ENCODE measurements around the gene RAB4B. TPM values are rescaled to one million over a fixed set of nuclear protein-coding genes. Genes with fewer than 3 reads are reported as not detected.

The RAB4B gene
- total RNA-seq, 1 donor from 2014 or later, result 2.1 TPM

GRCh38 chr19:40791349-40791748, 13.3 kb downstream of the RAB4B start:
- Histone ChIP-seq H3K4me1 (ENCODE audit: control insufficient read depth in 3 of 3, insufficient read depth in 3 of 3, low read length in 3 of 3) (no peaks in the 10 kb centered on the region), H3K27ac (ENCODE audit: low read depth, low read length) (no peak overlapping the region), H3K36me3 (ENCODE audit: control insufficient read depth in 3 of 3, insufficient read depth in 3 of 3, low read length in 3 of 3) (peaks cover 3 to 7% (median 4%) of the 10 kb centered on the region in 3 donors), H3K9ac (ENCODE audit: low read depth in 1 of 3, low read length in 3 of 3) (no peak overlapping the region), H3K4me3 (ENCODE audit: low read length in 3 of 3) (no peak overlapping the region), H3K27me3 (ENCODE audit: control insufficient read depth in 3 of 3, insufficient read depth in 3 of 3, low read length in 3 of 3) (no peaks in the 10 kb centered on the region), H3K9me3 (ENCODE audit: control insufficient read depth in 3 of 3, low read length in 3 of 3) (no peaks in the 10 kb centered on the region)

- Histone ChIP-seq H3K27me3 (ENCODE audit: control insufficient read depth in 3 of 3, insufficient read depth in 3 of 3, low read length in 3 of 3) (no peaks in the 10 kb centered on the region), H3K4me3 (ENCODE audit: low read length in 3 of 3) (no peak overlapping the region), H3K4me1 (ENCODE audit: control insufficient read depth in 3 of 3, insufficient read depth in 3 of 3, low read length in 3 of 3) (no peaks in the 10 kb centered on the region), H3K27ac (ENCODE audit: low read depth, low read length) (no peak overlapping the region), H3K9me3 (ENCODE audit: control insufficient read depth in 3 of 3, low read length in 3 of 3) (no peaks in the 10 kb centered on the region), H3K36me3 (ENCODE audit: control insufficient read depth in 3 of 3, insufficient read depth in 3 of 3, low read length in 3 of 3) (peaks cover under 1 to 3% (median 3%) of the 10 kb centered on the region in 3 donors), H3K9ac (ENCODE audit: low read depth in 1 of 3, low read length in 3 of 3) (no peak overlapping the region)
Measured at GRCh38 chr19:40791996-40792395, 13.9 kb downstream of the RAB4B start.

DNA sequence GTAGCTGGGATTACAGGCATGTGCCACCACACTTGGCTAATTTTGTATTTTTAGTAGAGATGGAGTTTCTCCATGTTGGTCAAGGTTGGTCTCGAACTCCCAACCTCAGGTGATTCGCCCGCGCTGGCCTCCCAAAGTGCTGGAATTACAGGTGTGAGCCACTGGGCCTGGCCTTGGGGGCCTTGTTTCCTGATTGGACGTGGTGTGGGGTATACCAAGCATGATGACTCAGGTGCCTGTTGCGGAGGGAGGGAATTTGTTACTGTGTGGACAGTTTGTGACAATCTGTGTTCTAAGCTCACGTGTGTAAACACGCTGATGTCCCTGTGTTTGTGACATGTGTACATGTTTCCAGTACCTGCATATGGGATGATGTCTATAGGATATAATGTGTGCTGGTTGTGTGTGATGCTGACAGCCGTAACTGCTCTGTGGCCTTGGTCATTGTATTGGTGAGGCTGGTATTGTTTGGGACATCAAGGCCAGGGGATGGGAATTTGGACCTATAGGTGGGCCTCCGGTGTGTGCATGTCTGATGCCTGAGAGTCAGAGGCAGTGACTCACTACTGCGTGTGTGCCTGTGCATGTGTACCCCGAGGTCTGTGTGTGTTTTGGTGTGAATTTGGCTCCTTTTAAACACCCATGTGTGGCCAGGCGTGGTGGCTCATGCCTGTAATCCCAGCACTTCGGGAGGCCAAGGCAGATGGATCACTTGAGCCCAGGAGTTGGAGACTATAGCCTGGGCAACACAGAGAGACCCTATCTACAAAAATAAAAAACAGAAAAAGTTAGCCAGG, 19.3 kb downstream of the RAB4B start:
- Histone ChIP-seq H3K9me3 (ENCODE audit: control insufficient read depth in 3 of 3, low read length in 3 of 3) (no peaks in the 10 kb centered on the region), H3K4me3 (ENCODE audit: low read length in 3 of 3) (no peak overlapping the region), H3K36me3 (ENCODE audit: control insufficient read depth in 3 of 3, insufficient read depth in 3 of 3, low read length in 3 of 3) (peaks cover 11 to 18% (median 16%) of the 10 kb centered on the region in 3 donors), H3K4me1 (ENCODE audit: control insufficient read depth in 3 of 3, insufficient read depth in 3 of 3, low read length in 3 of 3) (peaks cover 30 to 33% (median 30%) of the 10 kb centered on the region in 3 donors), H3K27me3 (ENCODE audit: control insufficient read depth in 3 of 3, insufficient read depth in 3 of 3, low read length in 3 of 3) (no peaks in the 10 kb centered on the region), H3K27ac (ENCODE audit: low read depth, low read length) (peak overlapping the region; percentile 93), H3K9ac (ENCODE audit: low read depth in 1 of 3, low read length in 3 of 3) (peak overlapping the region in 2 of 3 donors; percentile 69 to 86)

- Histone ChIP-seq H3K27ac (ENCODE audit: low read depth, low read length) (peak overlapping the region; percentile 93), H3K4me1 (ENCODE audit: control insufficient read depth in 3 of 3, insufficient read depth in 3 of 3, low read length in 3 of 3) (peaks cover 37 to 41% (median 38%) of the 10 kb centered on the region in 3 donors), H3K27me3 (ENCODE audit: control insufficient read depth in 3 of 3, insufficient read depth in 3 of 3, low read length in 3 of 3) (no peaks in the 10 kb centered on the region), H3K36me3 (ENCODE audit: control insufficient read depth in 3 of 3, insufficient read depth in 3 of 3, low read length in 3 of 3) (peaks cover 11 to 18% (median 16%) of the 10 kb centered on the region in 3 donors), H3K9me3 (ENCODE audit: control insufficient read depth in 3 of 3, low read length in 3 of 3) (no peaks in the 10 kb centered on the region), H3K9ac (ENCODE audit: low read depth in 1 of 3, low read length in 3 of 3) (peak overlapping the region; percentile 69 to 86 (median 75)), H3K4me3 (ENCODE audit: low read length in 3 of 3) (peak overlapping the region; percentile 72 to 92 (median 83))
Measured at GRCh38 chr19:40797963-40798682, 20.1 kb downstream of the RAB4B start.

DNA sequence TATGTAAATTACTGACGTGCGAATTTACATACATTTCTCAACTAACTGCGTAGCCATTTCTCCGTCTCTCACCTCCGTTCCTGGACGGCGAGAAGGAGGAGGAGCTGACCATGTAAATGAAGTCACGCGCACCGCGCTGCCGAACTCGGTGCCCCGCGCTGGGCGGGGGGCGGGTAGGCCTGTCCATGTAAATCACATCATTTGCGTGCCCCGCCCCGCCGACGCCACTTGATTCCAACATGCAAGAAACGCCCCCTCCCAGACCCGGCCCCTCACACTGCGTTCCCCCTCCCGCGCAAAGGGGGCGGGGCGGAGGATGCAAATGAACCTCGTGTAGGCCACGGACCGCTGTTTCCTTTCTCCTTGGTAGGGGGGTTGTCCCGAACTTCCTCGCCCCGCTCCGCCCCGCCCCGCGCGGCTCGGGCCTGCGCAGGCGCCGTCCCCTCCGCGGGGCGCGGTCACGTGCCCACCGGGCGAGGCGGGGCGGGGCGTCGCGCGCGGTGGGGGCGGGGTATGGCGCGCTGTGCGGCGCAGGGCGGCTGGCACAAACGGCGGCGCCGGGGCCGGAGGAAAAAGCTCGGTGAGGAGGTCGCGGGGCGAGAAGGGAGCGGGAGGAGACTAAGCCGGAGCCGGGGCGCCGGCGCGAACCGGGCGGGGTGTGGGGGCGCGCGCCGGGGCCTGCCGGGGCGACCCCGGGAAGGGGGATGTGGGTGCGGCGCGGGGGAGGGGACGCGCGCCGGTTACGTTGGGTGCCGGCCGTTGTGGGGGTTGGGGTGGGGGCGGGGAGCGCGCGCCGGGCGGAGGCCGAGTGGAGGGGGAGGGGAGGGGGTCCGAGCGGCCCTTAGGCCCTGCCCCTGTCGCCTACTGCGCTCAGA, 20.9 kb downstream of the RAB4B start, which contains the start of gene EGLN2:
Gene EGLN2 (plus strand): TSS at position 509 of the 875 bp plus-strand sequence. CDS start 1,382 bp downstream, outside the sequence.
- Histone ChIP-seq H3K27me3 (ENCODE audit: control insufficient read depth in 3 of 3, insufficient read depth in 3 of 3, low read length in 3 of 3) (no peaks in the 10 kb centered on the region), H3K4me1 (ENCODE audit: control insufficient read depth in 3 of 3, insufficient read depth in 3 of 3, low read length in 3 of 3) (peaks cover 45 to 49% (median 46%) of the 10 kb centered on the region in 3 donors), H3K27ac (ENCODE audit: low read depth, low read length) (peak within 1 kb of the TSS; percentile 93), H3K9me3 (ENCODE audit: control insufficient read depth in 3 of 3, low read length in 3 of 3) (no peaks in the 10 kb centered on the region), H3K4me3 (ENCODE audit: low read length in 3 of 3) (peak within 1 kb of the TSS; percentile 80 to 92 (median 83)), H3K9ac (ENCODE audit: low read depth in 1 of 3, low read length in 3 of 3) (peak within 1 kb of the TSS; percentile 75 to 87 (median 86)), H3K36me3 (ENCODE audit: control insufficient read depth in 3 of 3, insufficient read depth in 3 of 3, low read length in 3 of 3) (peaks cover 12 to 21% (median 16%) of the 10 kb centered on the region in 3 donors)

DNA sequence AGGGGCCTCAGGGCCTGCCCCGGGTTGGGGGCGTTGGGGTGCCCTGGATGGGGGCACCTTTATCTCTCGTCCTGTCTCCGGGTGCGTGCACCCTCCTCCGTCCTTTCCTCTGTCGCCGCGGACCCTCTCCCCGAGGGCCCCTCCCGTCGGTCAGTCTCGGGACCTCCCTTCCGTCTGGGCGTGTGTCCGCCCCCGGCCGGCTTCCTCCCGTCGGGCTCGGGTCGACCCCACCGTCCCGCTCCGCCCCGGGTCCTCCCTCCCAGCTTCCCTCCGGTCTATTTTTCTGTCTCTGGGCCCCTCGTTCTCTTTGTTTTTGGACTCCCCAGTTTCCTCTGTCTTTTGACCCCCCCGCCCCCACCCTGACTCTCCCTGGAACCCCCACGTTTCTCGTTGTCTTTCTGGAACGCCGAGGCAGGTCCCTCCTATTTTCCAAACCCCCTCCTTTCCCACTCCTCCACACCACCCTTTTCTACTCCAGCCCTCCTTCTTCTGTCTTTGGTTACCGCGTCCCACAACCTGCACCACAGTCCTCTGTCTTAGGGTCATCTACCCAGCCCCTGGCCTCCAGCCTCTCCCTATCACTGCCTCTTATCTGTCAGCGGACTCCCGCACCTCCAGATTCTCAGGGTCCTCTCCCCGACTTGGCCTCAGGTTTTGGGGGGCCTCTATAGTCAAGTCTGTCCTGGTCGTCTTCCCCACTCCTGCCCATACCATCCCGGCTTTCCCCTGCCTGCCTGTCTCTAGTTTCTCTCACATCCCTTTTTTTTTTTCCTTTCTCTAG, 21.7 kb downstream of the RAB4B start:
- H3K9me3 ChIP-seq (ENCODE audit: control insufficient read depth in 3 of 3, low read length in 3 of 3), result no peaks in the 10 kb centered on the region
- peak overlapping the region; percentile 72 to 81 (median 80) for H3K4me3 ChIP-seq (ENCODE audit: low read length in 3 of 3)
- H3K9ac ChIP-seq (ENCODE audit: low read depth in 1 of 3, low read length in 3 of 3), result peak overlapping the region; percentile 66 to 87 (median 86)
- H3K4me1 ChIP-seq (ENCODE audit: control insufficient read depth in 3 of 3, insufficient read depth in 3 of 3, low read length in 3 of 3), result peaks cover 54 to 57% (median 54%) of the 10 kb centered on the region in 3 donors
- no peaks in the 10 kb centered on the region for H3K27me3 ChIP-seq (ENCODE audit: control insufficient read depth in 3 of 3, insufficient read depth in 3 of 3, low read length in 3 of 3)
- peak overlapping the region; percentile 85 for H3K27ac ChIP-seq (ENCODE audit: low read depth, low read length)
- peaks cover 14 to 21% (median 16%) of the 10 kb centered on the region in 3 donors for H3K36me3 ChIP-seq (ENCODE audit: control insufficient read depth in 3 of 3, insufficient read depth in 3 of 3, low read length in 3 of 3)

DNA sequence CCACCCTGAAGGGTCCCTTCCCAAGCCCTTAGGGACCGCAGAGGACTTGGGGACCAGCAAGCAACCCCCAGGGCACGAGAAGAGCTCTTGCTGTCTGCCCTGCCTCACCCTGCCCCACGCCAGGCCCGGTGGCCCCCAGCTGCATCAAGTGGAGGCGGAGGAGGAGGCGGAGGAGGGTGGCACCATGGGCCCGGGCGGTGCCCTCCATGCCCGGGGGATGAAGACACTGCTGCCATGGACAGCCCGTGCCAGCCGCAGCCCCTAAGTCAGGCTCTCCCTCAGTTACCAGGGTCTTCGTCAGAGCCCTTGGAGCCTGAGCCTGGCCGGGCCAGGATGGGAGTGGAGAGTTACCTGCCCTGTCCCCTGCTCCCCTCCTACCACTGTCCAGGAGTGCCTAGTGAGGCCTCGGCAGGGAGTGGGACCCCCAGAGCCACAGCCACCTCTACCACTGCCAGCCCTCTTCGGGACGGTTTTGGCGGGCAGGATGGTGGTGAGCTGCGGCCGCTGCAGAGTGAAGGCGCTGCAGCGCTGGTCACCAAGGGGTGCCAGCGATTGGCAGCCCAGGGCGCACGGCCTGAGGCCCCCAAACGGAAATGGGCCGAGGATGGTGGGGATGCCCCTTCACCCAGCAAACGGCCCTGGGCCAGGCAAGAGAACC, 22.4 kb downstream of the RAB4B start:
- Histone ChIP-seq H3K36me3 (ENCODE audit: control insufficient read depth in 3 of 3, insufficient read depth in 3 of 3, low read length in 3 of 3) (peaks cover 14 to 24% (median 16%) of the 10 kb centered on the region in 3 donors), H3K4me1 (ENCODE audit: control insufficient read depth in 3 of 3, insufficient read depth in 3 of 3, low read length in 3 of 3) (peaks cover 61 to 64% (median 61%) of the 10 kb centered on the region in 3 donors), H3K9me3 (ENCODE audit: control insufficient read depth in 3 of 3, low read length in 3 of 3) (no peaks in the 10 kb centered on the region), H3K27ac (ENCODE audit: low read depth, low read length) (peak overlapping the region; percentile 85), H3K4me3 (ENCODE audit: low read length in 3 of 3) (peak overlapping the region; percentile 72 to 81 (median 80)), H3K9ac (ENCODE audit: low read depth in 1 of 3, low read length in 3 of 3) (peak overlapping the region; percentile 66 to 87 (median 86)), H3K27me3 (ENCODE audit: control insufficient read depth in 3 of 3, insufficient read depth in 3 of 3, low read length in 3 of 3) (no peaks in the 10 kb centered on the region)

- Histone ChIP-seq H3K9ac (ENCODE audit: low read depth in 1 of 3, low read length in 3 of 3) (peak overlapping the region; percentile 14 to 87 (median 70)), H3K4me1 (ENCODE audit: control insufficient read depth in 3 of 3, insufficient read depth in 3 of 3, low read length in 3 of 3) (peaks cover 66 to 69% (median 66%) of the 10 kb centered on the region in 3 donors), H3K4me3 (ENCODE audit: low read length in 3 of 3) (peak overlapping the region; percentile 56 to 81 (median 80)), H3K27ac (ENCODE audit: low read depth, low read length) (peak overlapping the region; percentile 85), H3K9me3 (ENCODE audit: control insufficient read depth in 3 of 3, low read length in 3 of 3) (no peaks in the 10 kb centered on the region), H3K27me3 (ENCODE audit: control insufficient read depth in 3 of 3, insufficient read depth in 3 of 3, low read length in 3 of 3) (no peaks in the 10 kb centered on the region), H3K36me3 (ENCODE audit: control insufficient read depth in 3 of 3, insufficient read depth in 3 of 3, low read length in 3 of 3) (peaks cover 14 to 24% (median 16%) of the 10 kb centered on the region in 3 donors)
Measured at GRCh38 chr19:40800997-40801377, 22.9 kb downstream of the RAB4B start.

All from skeletal muscle tissue (tissue), 4 donors.